Breast epithelium (tissue), 3 donors: ENCODE results near the gene ALK.

Source experiments
- CTCF ChIP-seq, 3 donors: fragments of 450-650 bp; IDR thresholded peaks; one replicate each; pipeline ENCODE4 v1.5.1; 2016 to 2017; ENCODE audit warnings: antibody characterized with exemption in 3 of 3, mild to moderate bottlenecking in 3 of 3, moderate library complexity in 3 of 3
- POLR2A ChIP-seq: fragments of 450-650 bp; IDR thresholded peaks from one replicate; pipeline ENCODE4 v1.6.1; 2016; ENCODE audit warnings: antibody characterized with exemption, mild to moderate bottlenecking, moderate library complexity
- POLR2AphosphoS5 ChIP-seq, 3 donors: sonication (generic); formaldehyde crosslinking; IDR thresholded peaks; one replicate each; pipeline ENCODE4 v1.6.1; 2017; ENCODE audit warnings: antibody characterized with exemption in 3 of 3

- TF ChIP-seq CTCF (IDR thresholded peaks at IDR 0.05) = no peak
- TF ChIP-seq POLR2AphosphoS5 (IDR thresholded peaks at IDR 0.05) = no peak
- TF ChIP-seq POLR2A = no peak
Measured at GRCh38 chr2:29763371-29763770, 158.0 kb downstream of the ALK start.
